AG09309 (cell line): ENCODE results near the gene MBP.

Source experiments
- DNase-seq: peaks from one replicate; pipeline ENCODE4 v3.0.0-alpha.2; 2010; ENCODE audit warnings: low read depth
- H3K4me3 ChIP-seq: 2 replicates; pipeline ENCODE4 v1.5.1; 2011; ENCODE audit warnings: mild to moderate bottlenecking, low read depth, low read length, moderate library complexity; ENCODE audit not compliant: control insufficient read depth
- TF ChIP-seq, protein P1 (sequence below): IDR thresholded peaks from 2 replicates; pipeline ENCODE4 v1.5.1; 2011; ENCODE audit warnings: mild to moderate bottlenecking, low read depth, low read length, inconsistent platforms; ENCODE audit not compliant: insufficient read depth, control insufficient read depth; ENCODE audit errors: missing control alignments

MBP gene

DNA sequence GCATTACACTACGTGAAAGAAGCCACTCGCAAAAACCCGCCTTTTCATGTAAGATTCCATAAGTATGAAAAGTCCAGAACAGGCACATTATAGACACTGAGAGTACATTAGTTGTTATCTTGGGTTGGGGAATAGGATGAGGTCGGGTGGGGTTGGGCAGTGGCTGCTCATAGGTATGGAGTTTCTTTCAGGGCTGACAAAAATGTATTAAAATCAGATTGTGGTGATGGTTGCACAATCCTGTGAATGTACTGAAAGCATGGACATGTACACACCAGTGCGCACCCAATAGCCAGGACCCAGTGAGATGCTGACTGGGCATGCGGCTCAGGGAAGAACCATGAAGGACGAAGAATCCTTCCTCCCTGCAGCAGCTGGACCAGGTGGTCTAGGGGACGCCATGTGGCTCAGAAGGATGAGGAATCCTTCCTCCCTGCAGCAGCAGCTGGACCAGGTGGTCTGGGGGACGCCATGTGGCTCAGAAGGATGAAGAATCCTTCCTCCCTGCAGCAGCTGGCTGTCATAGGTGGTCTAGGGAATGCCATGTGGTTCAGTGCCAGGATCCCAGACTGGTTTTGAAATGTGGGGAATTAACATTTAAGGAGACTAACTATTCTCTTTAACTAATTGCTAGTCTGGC lies 50.1 kb downstream of the MBP start:
- TF ChIP-seq, protein P1, sequence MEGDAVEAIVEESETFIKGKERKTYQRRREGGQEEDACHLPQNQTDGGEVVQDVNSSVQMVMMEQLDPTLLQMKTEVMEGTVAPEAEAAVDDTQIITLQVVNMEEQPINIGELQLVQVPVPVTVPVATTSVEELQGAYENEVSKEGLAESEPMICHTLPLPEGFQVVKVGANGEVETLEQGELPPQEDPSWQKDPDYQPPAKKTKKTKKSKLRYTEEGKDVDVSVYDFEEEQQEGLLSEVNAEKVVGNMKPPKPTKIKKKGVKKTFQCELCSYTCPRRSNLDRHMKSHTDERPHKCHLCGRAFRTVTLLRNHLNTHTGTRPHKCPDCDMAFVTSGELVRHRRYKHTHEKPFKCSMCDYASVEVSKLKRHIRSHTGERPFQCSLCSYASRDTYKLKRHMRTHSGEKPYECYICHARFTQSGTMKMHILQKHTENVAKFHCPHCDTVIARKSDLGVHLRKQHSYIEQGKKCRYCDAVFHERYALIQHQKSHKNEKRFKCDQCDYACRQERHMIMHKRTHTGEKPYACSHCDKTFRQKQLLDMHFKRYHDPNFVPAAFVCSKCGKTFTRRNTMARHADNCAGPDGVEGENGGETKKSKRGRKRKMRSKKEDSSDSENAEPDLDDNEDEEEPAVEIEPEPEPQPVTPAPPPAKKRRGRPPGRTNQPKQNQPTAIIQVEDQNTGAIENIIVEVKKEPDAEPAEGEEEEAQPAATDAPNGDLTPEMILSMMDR: no peak
- no peak for DNase-seq
- H3K4me3 ChIP-seq: no peak overlapping the region

DNA sequence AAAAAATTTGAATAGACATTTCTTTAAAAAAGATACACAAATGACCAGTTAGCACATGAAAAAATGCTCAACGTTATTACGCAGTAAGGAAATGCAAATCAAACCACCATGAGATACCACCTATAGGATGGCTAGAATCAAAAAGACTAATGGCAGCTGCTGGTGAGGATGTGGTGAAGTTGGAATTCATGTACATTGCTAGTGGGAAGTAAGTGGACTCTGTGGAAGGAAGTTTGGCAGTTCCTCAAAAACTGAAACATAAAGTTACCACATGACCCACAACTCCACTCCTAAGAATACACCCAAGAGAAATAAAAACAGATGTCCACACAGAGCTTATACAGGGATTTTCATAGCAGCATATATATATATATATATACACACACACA lies 51.2 kb downstream of the MBP start:
- TF ChIP-seq, protein P1: no peak
- no peak overlapping the region for H3K4me3 ChIP-seq
- DNase-seq: no peak

DNA sequence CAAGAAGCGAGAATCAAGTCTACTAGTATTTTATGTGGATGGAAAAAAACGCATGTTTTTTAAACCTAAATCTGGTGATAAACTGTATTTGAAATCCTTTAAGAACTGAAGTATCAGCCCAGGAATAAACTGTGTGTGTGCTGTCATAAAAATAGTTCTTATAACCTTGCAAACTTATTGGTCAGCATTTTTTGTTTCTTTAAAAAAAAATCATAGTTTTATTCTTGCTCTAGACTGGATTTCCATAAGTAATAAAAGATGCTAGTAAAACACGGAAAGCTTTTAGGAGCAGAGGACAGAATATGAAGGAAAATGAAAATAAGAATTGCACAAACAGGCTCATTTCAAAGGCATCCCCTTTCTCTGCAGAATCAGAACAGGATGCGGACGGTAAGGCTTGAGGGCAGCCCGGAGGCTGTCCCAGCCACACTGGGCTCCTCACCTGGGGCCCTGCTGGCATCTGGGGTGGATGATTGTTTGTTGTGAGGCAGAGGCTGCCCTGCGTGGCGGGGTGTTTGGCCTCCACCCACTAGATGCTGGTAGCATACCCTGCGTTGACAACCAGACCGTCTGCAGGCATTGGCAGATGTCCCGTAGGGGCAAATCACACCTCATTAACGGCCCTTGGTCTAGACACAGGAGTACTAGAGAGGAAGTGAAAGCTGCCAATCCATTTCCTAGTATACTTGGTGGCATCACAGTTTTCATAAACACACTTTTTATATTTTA lies 52.5 kb downstream of the MBP start:
- TF ChIP-seq, protein P1: no peak
- no peak for DNase-seq
- no peak overlapping the region for H3K4me3 ChIP-seq

DNA sequence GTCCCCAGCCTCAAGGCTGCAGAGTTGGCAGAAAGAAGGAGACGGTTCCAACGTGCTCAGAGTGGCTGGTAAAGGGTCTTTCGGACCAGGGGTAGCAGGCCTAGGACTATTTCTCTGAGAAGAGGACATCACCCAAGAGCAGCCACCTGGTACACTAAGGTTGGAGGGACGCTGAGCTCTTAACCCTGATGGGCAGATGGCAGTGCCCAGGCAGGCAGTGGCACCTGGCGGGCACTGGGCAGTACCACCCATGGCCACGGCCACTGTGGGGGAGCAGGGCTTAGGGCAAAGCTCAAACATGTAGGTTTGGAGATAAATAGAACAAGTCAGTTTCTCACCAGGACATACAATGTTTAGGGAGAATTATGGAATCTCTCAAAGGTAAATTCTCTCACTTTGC lies 53.5 kb downstream of the MBP start:
- TF ChIP-seq, protein P1: no peak
- no peak overlapping the region for H3K4me3 ChIP-seq
- no peak for DNase-seq

DNA sequence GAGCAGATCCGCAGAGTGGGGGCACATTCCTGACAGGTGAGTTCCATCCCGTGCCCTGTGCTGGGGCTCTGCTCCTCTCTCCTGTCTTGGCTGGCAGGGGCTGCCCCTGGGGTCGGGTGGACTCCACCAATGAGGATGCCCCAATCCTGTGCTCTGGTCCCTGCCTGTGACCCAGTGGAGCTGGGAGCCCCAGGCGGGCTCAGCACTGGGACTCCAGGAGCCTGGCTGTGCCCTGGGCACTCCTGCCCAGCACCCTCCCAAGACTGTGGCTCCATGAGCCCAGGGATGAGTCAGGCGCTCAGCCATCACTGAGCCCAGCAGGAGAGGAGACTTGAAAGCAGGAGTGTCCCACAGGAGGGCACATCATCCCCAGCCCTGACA lies 53.9 kb downstream of the MBP start:
- no peak for DNase-seq
- no peak overlapping the region for H3K4me3 ChIP-seq
- TF ChIP-seq, protein P1: no peak

DNA sequence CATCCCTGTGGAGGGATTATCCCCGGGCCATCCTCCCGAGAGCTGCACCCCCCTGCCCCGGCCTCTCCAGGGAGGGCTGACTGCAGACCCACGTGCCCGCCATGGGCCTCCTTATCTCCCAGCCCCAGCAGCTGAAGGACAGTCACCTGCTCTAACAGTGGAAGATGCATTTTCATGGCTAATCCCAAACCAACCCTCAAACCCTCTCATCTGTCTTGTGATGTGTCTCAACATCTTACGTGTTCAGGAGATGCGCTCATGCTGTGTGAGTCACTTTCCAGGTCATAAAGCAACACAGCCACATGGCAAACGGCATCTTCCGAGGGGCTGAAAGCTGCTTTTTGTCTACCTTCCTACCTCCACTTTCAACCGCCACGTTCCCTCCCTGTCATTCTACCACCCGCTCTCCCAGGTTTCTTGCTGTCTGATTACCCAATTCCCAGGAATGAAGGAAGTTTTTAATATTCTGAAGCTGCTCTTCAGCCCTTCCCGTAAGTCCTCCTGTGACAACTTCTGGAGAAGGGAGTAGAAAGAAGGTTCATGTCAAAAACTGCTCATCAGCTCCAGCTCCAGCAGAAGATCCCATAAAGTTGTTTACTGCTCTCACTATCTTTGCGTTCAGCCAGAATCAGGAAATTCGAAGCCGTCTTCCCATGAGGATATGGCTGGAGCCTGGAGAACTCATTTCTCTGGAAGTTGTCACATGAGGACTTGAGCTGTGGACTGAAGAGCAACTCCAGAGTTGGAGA lies 54.5 kb downstream of the MBP start:
- TF ChIP-seq, protein P1: no peak
- H3K4me3 ChIP-seq: no peak overlapping the region
- DNase-seq: no peak
